ENCODE data around the gene CAMP. TPM values are rescaled to one million over a fixed set of nuclear protein-coding genes. Genes with fewer than 3 reads are reported as not detected.

CAMP gene
- total RNA-seq, 1 experiment from 2014 or later = not detected

- H3K27me3 ChIP-seq (replicated peaks; ENCODE audit: control insufficient read depth, insufficient read depth, low read length) = no peaks in the 10 kb centered on the region
- Mint-ChIP-seq H3K27ac (ENCODE audit: unreplicated experiment) (peak within 1 kb of the TSS; percentile 90), H3K27me3 (ENCODE audit: insufficient read depth, unreplicated experiment) (no peaks in the 10 kb centered on the region), H3K4me1 (ENCODE audit: low read depth, unreplicated experiment) (peaks cover 6% of the 10 kb centered on the region), H3K4me3 (ENCODE audit: unreplicated experiment) (peak within 1 kb of the TSS; percentile 95), H3K9me3 (ENCODE audit: unreplicated experiment) (no peaks in the 10 kb centered on the region), H3K36me3 (ENCODE audit: insufficient read depth, unreplicated experiment) (peaks cover 38% of the 10 kb centered on the region)
- no TSS peak for BruUV-seq (replicated peaks)
- TF ChIP-seq, protein P1, sequence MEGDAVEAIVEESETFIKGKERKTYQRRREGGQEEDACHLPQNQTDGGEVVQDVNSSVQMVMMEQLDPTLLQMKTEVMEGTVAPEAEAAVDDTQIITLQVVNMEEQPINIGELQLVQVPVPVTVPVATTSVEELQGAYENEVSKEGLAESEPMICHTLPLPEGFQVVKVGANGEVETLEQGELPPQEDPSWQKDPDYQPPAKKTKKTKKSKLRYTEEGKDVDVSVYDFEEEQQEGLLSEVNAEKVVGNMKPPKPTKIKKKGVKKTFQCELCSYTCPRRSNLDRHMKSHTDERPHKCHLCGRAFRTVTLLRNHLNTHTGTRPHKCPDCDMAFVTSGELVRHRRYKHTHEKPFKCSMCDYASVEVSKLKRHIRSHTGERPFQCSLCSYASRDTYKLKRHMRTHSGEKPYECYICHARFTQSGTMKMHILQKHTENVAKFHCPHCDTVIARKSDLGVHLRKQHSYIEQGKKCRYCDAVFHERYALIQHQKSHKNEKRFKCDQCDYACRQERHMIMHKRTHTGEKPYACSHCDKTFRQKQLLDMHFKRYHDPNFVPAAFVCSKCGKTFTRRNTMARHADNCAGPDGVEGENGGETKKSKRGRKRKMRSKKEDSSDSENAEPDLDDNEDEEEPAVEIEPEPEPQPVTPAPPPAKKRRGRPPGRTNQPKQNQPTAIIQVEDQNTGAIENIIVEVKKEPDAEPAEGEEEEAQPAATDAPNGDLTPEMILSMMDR (IDR thresholded peaks at IDR 0.05; ENCODE audit: insufficient read depth in 1 of 2, low read depth in 1 of 2, low read length in 1 of 2, severe bottlenecking in 1 of 2, unreplicated experiment in 1 of 2) = no peak
- DNase-seq = peak; percentile 97 to 99
- intact Hi-C loops (cut with micrococcal nuclease; ENCODE audit: unreplicated experiment) = loop anchor here (5.0 kb wide), 2 partner anchors 249 to 369 kb away; partner anchors contain the start of gene PFKFB4
- H3K4me1 ChIP-seq = peaks cover 9% of the 10 kb centered on the region; the same call in 1 of the 2 replicates
- H3K36me3 ChIP-seq (ENCODE audit: control insufficient read depth, insufficient read depth, low read length) = no peaks in the 10 kb centered on the region; the same call in 1 of the 2 replicates
- H3K4me3 ChIP-seq (ENCODE audit: low read depth, low read length) = peak within 1 kb of the TSS; percentile 95
- CTCF ChIA-PET = interaction anchor here (0.5 to 1.8 kb wide), 7 partner anchors 212 to 932 kb away, joined by 3 to 14 read pairs (median 4); partner anchors contain the start of genes PFKFB4 and USP19
- no peaks in the 10 kb centered on the region for H3K9me3 ChIP-seq
- POLR2A ChIA-PET = interaction anchor here (0.5 to 1.3 kb wide), 8 partner anchors 60 to 808 kb away, joined by 3 to 10 read pairs (median 4); partner anchors contain the start of genes ATRIP, CCDC51, PLXNB1 and TMA7
Observed at GRCh38 chr3:48188266-48189201, 34.8 kb upstream of the CAMP start, which contains the start of gene CDC25A. CDC25A (minus strand) TSS chr3:48188417; CDS start chr3:48187947, 470 bp downstream.

DNA sequence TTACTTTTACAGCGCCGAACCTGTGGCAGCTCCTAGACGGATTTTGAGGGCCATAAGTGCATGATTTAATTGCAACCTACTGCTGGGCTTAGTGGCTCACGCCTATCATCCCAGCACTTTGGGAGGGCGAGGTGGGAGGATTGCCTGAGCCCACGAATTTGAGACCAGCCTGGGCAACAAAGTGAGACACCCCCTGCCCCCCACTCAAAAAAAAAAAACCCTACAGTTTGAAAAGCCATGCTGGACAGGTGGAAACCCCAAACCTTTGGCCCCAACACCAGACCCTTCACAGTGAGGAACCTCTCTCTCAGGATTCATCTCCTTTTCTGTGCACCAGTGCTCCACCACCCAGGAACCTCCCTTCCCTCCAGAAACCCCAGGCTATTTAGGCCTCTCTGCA lies 34.0 kb upstream of the CAMP start:
- ChIA-PET POLR2A (interaction anchor here (1.2 kb wide), 1 partner anchor 250 kb away, joined by 4 read pairs; the partner anchor contains the start of genes CCDC51 and TMA7), CTCF (interaction anchor here (1.8 kb wide), 1 partner anchor 247 kb away, joined by 14 read pairs; no protein-coding TSS in a partner anchor)
- no peaks in the 10 kb centered on the region for H3K27me3 ChIP-seq (replicated peaks; ENCODE audit: control insufficient read depth, insufficient read depth, low read length)
- H3K4me3 ChIP-seq (ENCODE audit: low read depth, low read length) = no peak overlapping the region
- H3K36me3 ChIP-seq (ENCODE audit: control insufficient read depth, insufficient read depth, low read length) = no peaks in the 10 kb centered on the region; the same call in 1 of the 2 replicates
- TF ChIP-seq, protein P1 (IDR thresholded peaks at IDR 0.05; ENCODE audit: insufficient read depth in 1 of 2, low read depth in 1 of 2, low read length in 1 of 2, severe bottlenecking in 1 of 2, unreplicated experiment in 1 of 2) = no peak
- no TSS peak for BruUV-seq (replicated peaks)
- H3K4me3 Mint-ChIP-seq (ENCODE audit: unreplicated experiment) = no peak overlapping the region
- H3K27me3 Mint-ChIP-seq (ENCODE audit: insufficient read depth, unreplicated experiment) = no peaks in the 10 kb centered on the region
- H3K36me3 Mint-ChIP-seq (ENCODE audit: insufficient read depth, unreplicated experiment) = peaks cover 31% of the 10 kb centered on the region
- no peak for DNase-seq
- H3K4me1 Mint-ChIP-seq (ENCODE audit: low read depth, unreplicated experiment) = peaks cover 6% of the 10 kb centered on the region
- intact Hi-C loops (cut with micrococcal nuclease; ENCODE audit: unreplicated experiment) = loop anchor here (5.0 kb wide), 2 partner anchors 248 to 368 kb away; partner anchors contain the start of gene PFKFB4
- H3K9me3 Mint-ChIP-seq (ENCODE audit: unreplicated experiment) = no peaks in the 10 kb centered on the region
- no peak overlapping the region for H3K27ac Mint-ChIP-seq (ENCODE audit: unreplicated experiment)
- no peaks in the 10 kb centered on the region for H3K9me3 ChIP-seq
- H3K4me1 ChIP-seq = peaks cover 9% of the 10 kb centered on the region; the same call in 1 of the 2 replicates

DNA sequence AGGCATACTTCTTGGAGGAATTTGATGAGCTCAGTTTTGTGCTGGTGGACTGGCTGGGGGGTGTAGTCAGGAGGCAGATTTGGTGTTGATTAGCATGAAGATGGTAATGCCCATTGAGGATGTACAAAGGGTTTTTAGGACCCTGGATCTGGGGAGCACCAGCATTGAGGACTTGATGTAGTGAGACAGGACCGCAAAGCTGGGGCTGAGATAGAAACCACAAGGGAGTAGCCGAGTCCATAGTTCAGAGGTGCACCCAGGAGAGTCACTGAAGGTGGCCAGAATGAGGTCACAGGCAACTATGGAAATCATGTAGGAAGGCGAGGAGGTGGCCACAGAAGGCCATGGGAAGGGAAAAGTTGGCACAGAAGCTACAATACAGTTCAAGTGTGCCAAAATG lies 32.4 kb upstream of the CAMP start:
- Mint-ChIP-seq H3K4me3 (ENCODE audit: unreplicated experiment) (no peak overlapping the region), H3K9me3 (ENCODE audit: unreplicated experiment) (no peaks in the 10 kb centered on the region), H3K36me3 (ENCODE audit: insufficient read depth, unreplicated experiment) (peaks cover 16% of the 10 kb centered on the region), H3K27me3 (ENCODE audit: insufficient read depth, unreplicated experiment) (no peaks in the 10 kb centered on the region), H3K4me1 (ENCODE audit: low read depth, unreplicated experiment) (peaks cover 6% of the 10 kb centered on the region), H3K27ac (ENCODE audit: unreplicated experiment) (no peak overlapping the region)
- Histone ChIP-seq H3K9me3 (no peaks in the 10 kb centered on the region), H3K36me3 (ENCODE audit: control insufficient read depth, insufficient read depth, low read length) (no peaks in the 10 kb centered on the region), H3K4me3 (ENCODE audit: low read depth, low read length) (no peak overlapping the region), H3K27me3 (replicated peaks; ENCODE audit: control insufficient read depth, insufficient read depth, low read length) (no peaks in the 10 kb centered on the region), H3K4me1 (peaks cover 6% of the 10 kb centered on the region; the same call in 1 of the 2 replicates)
- POLR2A ChIA-PET = no interaction called here
- CTCF ChIA-PET = interaction anchor here (0.6 kb wide), 1 partner anchor 48 kb away, joined by 11 read pairs; no protein-coding TSS in a partner anchor
- TF ChIP-seq, protein P1 (IDR thresholded peaks at IDR 0.05; ENCODE audit: insufficient read depth in 1 of 2, low read depth in 1 of 2, low read length in 1 of 2, severe bottlenecking in 1 of 2, unreplicated experiment in 1 of 2) = no peak
- no TSS peak for BruUV-seq (replicated peaks)
- DNase-seq = no peak
- intact Hi-C loops (cut with micrococcal nuclease; ENCODE audit: unreplicated experiment) = no loop called here
